ENCODE results near the gene TMEM185A. TPM values are rescaled to one million over a fixed set of nuclear protein-coding genes. Genes with fewer than 3 reads are reported as not detected.

TMEM185A gene
- total RNA-seq, 1 experiment from 2014 or later = 23.6 TPM

DNA sequence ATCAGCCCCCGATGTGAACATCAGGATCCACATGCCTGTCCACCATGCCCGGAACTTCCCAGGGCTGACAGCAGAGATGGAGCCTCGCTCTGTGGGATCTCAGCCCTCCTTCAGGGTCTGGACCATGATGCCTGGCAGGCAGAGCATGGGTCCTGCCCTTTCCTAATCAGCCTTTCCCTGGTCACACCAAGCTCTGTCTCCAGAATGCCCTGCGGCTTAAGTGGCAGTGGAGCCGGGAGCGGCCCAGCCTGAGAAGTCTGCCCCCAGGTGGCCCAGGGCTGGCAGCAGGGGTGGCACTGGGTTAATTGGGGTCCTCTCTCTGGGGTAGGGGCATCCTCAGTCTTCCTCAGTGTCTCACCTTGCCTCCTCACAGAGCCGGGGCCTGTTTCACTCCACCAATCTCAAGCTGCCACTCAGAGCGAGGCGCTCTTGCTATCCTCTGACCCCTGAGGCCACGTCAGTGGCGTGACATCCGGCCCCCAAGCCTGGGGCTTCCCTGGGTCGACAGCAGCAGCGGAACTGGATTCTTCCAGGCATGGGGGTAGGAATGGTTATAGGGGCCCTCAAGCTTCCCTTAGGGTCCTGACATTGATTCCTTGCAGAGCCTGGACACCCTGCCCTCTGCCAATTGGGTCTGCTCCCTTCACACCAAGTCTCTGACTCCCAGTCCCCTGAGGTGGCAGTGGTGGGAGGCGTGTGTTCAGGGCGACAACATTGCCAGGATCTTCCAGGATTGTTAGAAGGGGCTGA lies 20.8 kb upstream of the TMEM185A start:
- Histone ChIP-seq H2AK5ac (ENCODE audit: insufficient read length, low read length) (no peak overlapping the region), H3T11ph (ENCODE audit: low read length) (no peak overlapping the region), H3K79me1 (ENCODE audit: insufficient read depth, low read depth, low read length, poor library complexity, severe bottlenecking) (no peaks in the 10 kb centered on the region), H2AFZ (ENCODE audit: low read length) (no peak overlapping the region), H2BK5ac (ENCODE audit: insufficient read length, low read length) (no peak overlapping the region), H4K8ac (replicated peaks; ENCODE audit: insufficient read length, low read depth, low read length) (no peak overlapping the region), H3K9me3 (ENCODE audit: control insufficient read depth, low read depth, low read length) (peaks cover 20% of the 10 kb centered on the region), H3K79me2 (ENCODE audit: insufficient read depth, low read length) (no peaks in the 10 kb centered on the region), H3K56ac (ENCODE audit: insufficient read length, low read depth, low read length) (no peak overlapping the region), H4K5ac (ENCODE audit: insufficient read length, low read depth, low read length) (no peak overlapping the region), H4K91ac (ENCODE audit: insufficient read length, low read depth, low read length) (no peak overlapping the region), H4K20me1 (ENCODE audit: control insufficient read depth, insufficient read depth, insufficient read length) (no peaks in the 10 kb centered on the region), H3K18ac (ENCODE audit: insufficient read length, low read depth, low read length) (no peak overlapping the region), H2BK120ac (ENCODE audit: low read depth, low read length, poor library complexity, severe bottlenecking) (no peak overlapping the region), H3K27me3 (ENCODE audit: insufficient read depth, low read length) (no peaks in the 10 kb centered on the region), H3K14ac (ENCODE audit: insufficient read depth, low read length) (no peak overlapping the region), H3K4me2 (ENCODE audit: insufficient read depth, insufficient read length, low read length) (no peak overlapping the region), H3K4ac (ENCODE audit: low read depth, low read length) (no peak overlapping the region), H3K27ac (ENCODE audit: insufficient read length, low read depth, low read length) (no peak overlapping the region), H3K23me2 (ENCODE audit: insufficient read length, low read depth, low read length, poor library complexity, severe bottlenecking) (no peaks in the 10 kb centered on the region), H3K4me1 (ENCODE audit: insufficient read depth, low read length) (no peaks in the 10 kb centered on the region), H2BK20ac (ENCODE audit: low read depth, low read length, poor library complexity, severe bottlenecking) (no peak overlapping the region), H3K9ac (ENCODE audit: extremely low read depth, insufficient read length, low read length) (no peak overlapping the region), H3K23ac (ENCODE audit: insufficient read length, low read depth, low read length) (no peak overlapping the region), H2BK15ac (ENCODE audit: low read depth, low read length) (no peak overlapping the region), H2BK12ac (ENCODE audit: insufficient read length, low read depth, low read length) (no peak overlapping the region)
- Mint-ChIP-seq H3K4me1 (no peaks in the 10 kb centered on the region), H3K9me3 (peaks cover 47 to 50% of the 10 kb centered on the region in 2 experiments), H3K27ac (no peak overlapping the region), H3K4me3 (no peak overlapping the region), H3K36me3 (ENCODE audit: insufficient read depth in 1 of 3, low read depth in 3 of 3) (peaks cover 0 to under 1% (median 0%) of the 10 kb centered on the region in 3 experiments; a peak in 2 of 7 replicates), H3K27me3 (ENCODE audit: low read depth) (peaks cover 2% of the 10 kb centered on the region; the same call in 1 of the 2 replicates)
- DNase-seq = no peak
- WGBS (ENCODE audit: extremely low coverage, insufficient read length, low lambda C conversion rate) = no CpG with 5 or more reads among the region's 16 CpGs
- TF ChIP-seq CTCF (conservative IDR thresholded peaks at IDR 0.05) = no peak
